ENCODE results near the gene TRAK1. TPM values are rescaled to one million over a fixed set of nuclear protein-coding genes. Genes with fewer than 3 reads are reported as not detected.

The TRAK1 gene
- total and polyA plus RNA-seq, 10 of the 15 experiments (the other 5 are each of a cell fraction or from before 2014, with no cell fraction given): 6.6 to 46.2 (median 23.7) TPM

GRCh38 chr3:42162462-42162861 is 71.3 kb downstream of the TRAK1 start (continued):
- TF ChIP-seq BCL3 (IDR thresholded peaks at IDR 0.05; ENCODE audit: borderline replicate concordance, insufficient read depth, low read depth, low read length, poor library complexity, severe bottlenecking): no peak
- TF ChIP-seq ZBTB4 (CRISPR knock-in tag; IDR thresholded peaks at IDR 0.05): no peak
- no peak for TF ChIP-seq WRNIP1 (IDR thresholded peaks at IDR 0.05; ENCODE audit: borderline replicate concordance, low read depth, low read length)
- TF ChIP-seq SREBF2 (IDR thresholded peaks at IDR 0.05; ENCODE audit: low read length): no peak
- no peak for TF ChIP-seq MTA2 (IDR thresholded peaks at IDR 0.05; ENCODE audit: low read depth)

- Histone ChIP-seq H3K4me1 (ENCODE audit: control insufficient read depth, insufficient read depth, low read length) (peaks cover 25% of the 10 kb centered on the region), H3K9ac (ENCODE audit: control insufficient read depth, insufficient read depth, low read length) (no peak overlapping the region), H3K27me3 (replicated peaks in 1 of 2; ENCODE audit: control insufficient read depth in 2 of 2, insufficient read depth in 2 of 2, low read length in 1 of 2) (no peaks in the 10 kb centered on the region), H2AFZ (ENCODE audit: control insufficient read depth, low read depth, low read length) (no peak overlapping the region), H3K4me2 (ENCODE audit: control insufficient read depth, insufficient read depth) (peak overlapping the region; percentile 18; the same call in 1 of the 2 replicates), H4K20me1 (ENCODE audit: control insufficient read depth, insufficient read depth) (no peaks in the 10 kb centered on the region), H3K4me3 (no peak overlapping the region), H3K36me3 (ENCODE audit: control insufficient read depth in 2 of 2, insufficient read depth in 2 of 2, low read length in 1 of 2) (no peaks in the 10 kb centered on the region; a peak in 1 of 4 replicates), H3K79me2 (ENCODE audit: control insufficient read depth, insufficient read depth, low read length) (peaks cover 34% of the 10 kb centered on the region), H3K27ac (ENCODE audit: control insufficient read depth, insufficient read depth) (peak overlapping the region; percentile 30; the same call in 1 of the 2 replicates), H3K9me3 (replicated peaks; ENCODE audit: control insufficient read depth, insufficient read depth, low read length) (no peaks in the 10 kb centered on the region)
- DNase-seq (ENCODE audit: low read depth, low spot score): no peak
- ATAC-seq: no peak
- CTCF ChIA-PET: no interaction called here
- SMC1A ChIA-PET (ENCODE audit: uncharacterized antibody, unreplicated experiment): no interaction called here
- RAD21 ChIA-PET (ENCODE audit: unreplicated experiment): no interaction called here
- POLR2A ChIA-PET: interaction anchor here (0.6 kb wide), 1 partner anchor 213 kb away, joined by 4 read pairs; no protein-coding TSS in a partner anchor
- in situ Hi-C loops (cut with MboI) (no loop called here), intact Hi-C loops (cut with micrococcal nuclease; ENCODE audit: unreplicated experiment) (no loop called here)
- WGBS (ENCODE audit: insufficient coverage, insufficient replicate concordance, low lambda C conversion rate, missing lambda C conversion rate): 73% methylated on average over 5 of the region's 5 CpGs
- no TSS peak for BruUV-seq (replicated peaks)
- no peak for FAIRE-seq
- TF ChIP-seq E2F8 (IDR thresholded peaks at IDR 0.05; ENCODE audit: low read depth, partially characterized antibody) (no peak), SP1 (IDR thresholded peaks at IDR 0.05; ENCODE audit: low read depth, low read length) (no peak), SIX5 (IDR thresholded peaks at IDR 0.05; ENCODE audit: low read depth, low read length, severe bottlenecking) (no peak), ZBTB33 (IDR thresholded peaks at IDR 0.05) (no peak), CHD2 (IDR thresholded peaks at IDR 0.05; ENCODE audit: borderline replicate concordance, low read depth, low read length) (no peak)
Measured at GRCh38 chr3:42163622-42164244, 72.6 kb downstream of the TRAK1 start.

Data from GM12878 (cell line).